CD4-positive, CD25-positive, alpha-beta regulatory T cell (primary cell): ENCODE measurements around the gene USP27X. TPM values are rescaled to one million over a fixed set of nuclear protein-coding genes. Genes with fewer than 3 reads are reported as not detected.

ENCODE experiments used
- ATAC-seq, 2 donors: fragments of 150-1000 bp; cut with Tn5 transposase; one replicate each; pipeline ENCODE4 v1.10.0; 2021; ENCODE audit warnings: low read depth in 2 of 2, moderate number of reproducible peaks in 2 of 2, moderate library complexity in 1 of 2
- DNase-seq, 3 donors: peaks; one replicate each; pipeline versions ENCODE4 v3.0.0 to v3.0.0-alpha.2; 2012 to 2022; ENCODE audit warnings: mixed read lengths in 1 of 3
- H3K27ac ChIP-seq: one replicate; pipeline ENCODE4 v1.7.0; 2013; ENCODE audit warnings: mild to moderate bottlenecking, low read length; ENCODE audit not compliant: insufficient read depth, poor library complexity, severe bottlenecking
- H3K27me3 ChIP-seq: one replicate; pipeline ENCODE4 v1.7.0; 2013; ENCODE audit warnings: low read length; ENCODE audit not compliant: control insufficient read depth, insufficient read depth
- H3K36me3 ChIP-seq: one replicate; pipeline ENCODE4 v1.7.0; 2013; ENCODE audit warnings: mild to moderate bottlenecking, low read length, moderate library complexity; ENCODE audit not compliant: control insufficient read depth, insufficient read depth
- H3K4me1 ChIP-seq: 2 replicates; pipeline ENCODE4 v1.7.0; 2013; ENCODE audit warnings: mild to moderate bottlenecking, low read length; ENCODE audit not compliant: insufficient read depth, control insufficient read depth, poor library complexity, severe bottlenecking
- H3K4me3 ChIP-seq: one replicate; pipeline ENCODE4 v1.7.0; 2013; ENCODE audit warnings: low read depth, mild to moderate bottlenecking, low read length, moderate library complexity
- H3K9me3 ChIP-seq, 2 experiments: 1 replicate in 1 of 2; 2 replicates in 1 of 2; pipeline ENCODE4 v1.7.0; 2013; ENCODE audit warnings: low read length in 2 of 2, mild to moderate bottlenecking in 1 of 2, moderate library complexity in 1 of 2; ENCODE audit not compliant: control insufficient read depth in 2 of 2
- H3K27ac Mint-ChIP-seq, 3 donors: one replicate each; pipeline ENCODE4 v1.8.0; 2020 to 2022; ENCODE audit warnings: mild to moderate bottlenecking in 3 of 3, mixed read lengths in 3 of 3, moderate library complexity in 2 of 3
- H3K27me3 Mint-ChIP-seq: one replicate; pipeline ENCODE4 v1.8.0; 2022; ENCODE audit warnings: mild to moderate bottlenecking, mixed read lengths
- H3K36me3 Mint-ChIP-seq: one replicate; pipeline ENCODE4 v1.8.0; 2020; ENCODE audit warnings: mixed read lengths
- H3K4me1 Mint-ChIP-seq, 4 donors: one replicate each; pipeline ENCODE4 v1.8.0; 2020 to 2022; ENCODE audit warnings: mixed read lengths in 4 of 4, mild to moderate bottlenecking in 1 of 4
- H3K4me3 Mint-ChIP-seq, 4 donors: one replicate each; pipeline ENCODE4 v1.8.0; 2020 to 2022; ENCODE audit warnings: mild to moderate bottlenecking in 4 of 4, mixed read lengths in 4 of 4, moderate library complexity in 3 of 4
- H3K9me3 Mint-ChIP-seq, 7 donors: one replicate each; pipeline ENCODE4 v1.8.0; 2020 to 2022; ENCODE audit warnings: mixed read lengths in 7 of 7, mild to moderate bottlenecking in 3 of 7, moderate library complexity in 2 of 7
- polyA plus RNA-seq, 4 donors: library from polyadenylated mRNA; unstranded; fragments of 300-500 nt; fragmentation: Illumina TruSeq; gene quantifications; one replicate each; pipeline ENCODE4 v1.2.3, GENCODE V29; 2021
- total RNA-seq: library from RNA; stranded (reverse); gene quantifications from one replicate; pipeline ENCODE4 v1.2.3, GENCODE V29; 2022

The USP27X gene
- total and polyA plus RNA-seq, 5 donors from 2014 or later, result 0.21 to 2.2 (median 0.46) TPM

DNA sequence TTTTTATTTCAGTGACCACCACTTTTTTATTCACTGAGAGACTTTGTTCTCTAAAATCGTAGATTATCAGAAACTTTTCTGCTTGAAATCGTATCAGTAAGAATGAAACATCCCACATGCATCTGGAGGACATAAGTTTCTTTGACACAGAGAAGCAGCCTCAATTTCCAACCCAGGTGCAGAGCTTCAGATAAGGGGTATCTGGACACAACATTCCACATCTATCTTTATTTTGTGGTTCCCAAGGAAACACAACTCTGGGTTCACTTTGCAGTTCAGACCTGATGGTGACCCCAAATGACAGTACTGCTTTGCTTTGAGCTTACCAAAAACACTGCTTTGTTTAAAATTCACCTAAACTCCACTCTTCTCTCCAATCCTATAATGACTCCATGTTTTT is 41.8 kb downstream of the USP27X start:
- H3K4me3 Mint-ChIP-seq, result no peak overlapping the region
- Histone ChIP-seq H3K27ac (no peak overlapping the region), H3K4me1 (peaks cover 8% of the 10 kb centered on the region), H3K4me3 (no peak overlapping the region), H3K27me3 (no peaks in the 10 kb centered on the region), H3K9me3 (no peaks in the 10 kb centered on the region), H3K36me3 (no peaks in the 10 kb centered on the region)
- ATAC-seq, result no peak
- H3K4me1 Mint-ChIP-seq, result peaks cover 0 to 9% (median 6%) of the 10 kb centered on the region in 4 donors
- no peaks in the 10 kb centered on the region for H3K9me3 Mint-ChIP-seq
- no peak overlapping the region for H3K27ac Mint-ChIP-seq
- no peaks in the 10 kb centered on the region for H3K27me3 Mint-ChIP-seq
- DNase-seq, result no peak
- no peaks in the 10 kb centered on the region for H3K36me3 Mint-ChIP-seq

DNA sequence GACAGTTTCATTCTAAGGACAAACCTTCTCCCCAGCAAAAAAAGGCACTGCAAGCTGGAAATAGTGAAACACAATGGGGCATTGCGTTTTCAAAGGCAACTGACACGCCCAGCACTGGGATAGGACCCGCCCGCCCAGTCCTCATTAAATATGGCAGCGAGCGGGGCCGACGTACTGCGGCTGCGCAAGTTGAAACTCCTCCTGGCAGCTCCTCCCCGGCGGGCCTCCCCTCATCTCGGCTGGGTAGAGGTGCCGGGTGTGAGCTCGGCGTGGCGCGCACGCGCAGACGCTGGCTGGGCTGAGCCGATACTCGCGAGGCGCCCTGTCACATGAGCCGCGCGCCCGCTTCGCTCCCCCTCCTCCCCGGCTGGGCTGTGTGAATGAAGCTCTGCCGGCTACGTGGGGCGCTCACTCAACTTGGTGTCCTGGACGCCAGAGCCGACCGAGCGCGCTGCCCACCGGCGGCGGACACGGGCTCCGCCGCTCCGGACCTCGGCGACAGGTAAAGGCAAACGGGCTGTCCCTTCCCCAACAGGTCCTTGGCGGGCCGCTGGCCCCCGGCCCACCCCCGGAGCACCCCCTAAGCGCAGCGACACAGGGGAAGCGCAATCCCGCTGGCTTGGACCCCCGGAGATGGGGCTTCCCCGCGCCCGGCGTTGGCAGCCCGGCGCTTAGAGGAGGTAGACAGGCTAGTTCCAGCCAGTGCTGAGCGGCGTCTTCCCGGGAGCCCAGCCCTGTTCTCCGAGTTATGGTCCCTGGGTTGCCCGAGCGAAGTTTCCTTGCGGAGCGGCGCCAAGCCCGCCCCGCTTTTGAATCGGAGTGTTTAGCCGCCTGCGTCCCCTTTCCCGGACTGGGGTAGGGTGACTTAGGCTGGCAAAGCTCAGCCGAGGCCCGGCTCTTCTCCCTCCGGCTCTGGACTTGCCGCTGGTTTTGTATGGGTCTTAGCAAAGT is 43.3 kb downstream of the USP27X start, which contains the start of gene CLCN5:
CLCN5 (plus strand) TSS at position 306 of the 951 bp plus-strand sequence. CDS start 2,703 bp downstream, outside the sequence.
- H3K27ac ChIP-seq, result peak within 1 kb of the TSS; percentile 23

DNA sequence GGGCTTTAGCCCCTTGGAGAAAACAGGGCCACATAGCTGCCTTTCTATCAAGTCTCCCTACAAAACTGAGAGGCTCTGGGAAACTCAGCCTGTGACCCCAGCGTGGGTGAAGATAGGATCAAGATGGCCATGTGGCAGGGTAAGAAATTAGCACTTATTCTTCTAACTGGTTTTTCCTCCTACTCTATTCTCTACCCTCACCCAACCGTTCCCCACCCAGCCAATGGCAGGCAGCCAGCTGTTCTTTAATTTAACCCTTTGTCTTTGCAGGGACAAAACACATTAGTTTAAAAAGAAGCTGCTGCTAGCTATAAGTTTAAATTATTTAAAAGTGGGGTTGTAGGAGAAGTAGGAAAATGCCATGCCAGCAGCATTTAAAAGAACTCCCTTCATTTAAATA is 45.9 kb downstream of the USP27X start:
- Mint-ChIP-seq H3K36me3 (no peaks in the 10 kb centered on the region), H3K4me1 (peaks cover 0 to 9% (median 6%) of the 10 kb centered on the region in 4 donors), H3K4me3 (no peak overlapping the region), H3K27me3 (no peaks in the 10 kb centered on the region), H3K9me3 (no peaks in the 10 kb centered on the region), H3K27ac (no peak overlapping the region)
- H3K27me3 ChIP-seq, result no peaks in the 10 kb centered on the region
- no peaks in the 10 kb centered on the region for H3K9me3 ChIP-seq
- no peaks in the 10 kb centered on the region for H3K36me3 ChIP-seq
- ATAC-seq (no peak), DNase-seq (no peak)
- no peak overlapping the region for H3K4me3 ChIP-seq
- peaks cover 8% of the 10 kb centered on the region for H3K4me1 ChIP-seq
- no peak overlapping the region for H3K27ac ChIP-seq

More for the DNA sequence above, 43.3 kb downstream of the USP27X start, which contains the start of gene CLCN5:
- H3K4me1 ChIP-seq, result peaks cover 8% of the 10 kb centered on the region
- H3K9me3 ChIP-seq, result no peaks in the 10 kb centered on the region
- H3K36me3 ChIP-seq, result no peaks in the 10 kb centered on the region
- H3K36me3 Mint-ChIP-seq, result no peaks in the 10 kb centered on the region
- H3K27me3 ChIP-seq, result no peaks in the 10 kb centered on the region
- peaks cover 0 to 9% (median 6%) of the 10 kb centered on the region in 4 donors for H3K4me1 Mint-ChIP-seq
- peak within 1 kb of the TSS; percentile 71 to 84 (median 81) for H3K4me3 Mint-ChIP-seq
- H3K4me3 ChIP-seq, result peak within 1 kb of the TSS; percentile 76
- peak within 1 kb of the TSS in 2 of 3 donors; percentile 54 to 55 for H3K27ac Mint-ChIP-seq
- DNase-seq (peak; percentile 90 to 95 (median 94)), ATAC-seq (peak; percentile 97 to 98)
- no peaks in the 10 kb centered on the region for H3K27me3 Mint-ChIP-seq
- no peaks in the 10 kb centered on the region for H3K9me3 Mint-ChIP-seq

DNA sequence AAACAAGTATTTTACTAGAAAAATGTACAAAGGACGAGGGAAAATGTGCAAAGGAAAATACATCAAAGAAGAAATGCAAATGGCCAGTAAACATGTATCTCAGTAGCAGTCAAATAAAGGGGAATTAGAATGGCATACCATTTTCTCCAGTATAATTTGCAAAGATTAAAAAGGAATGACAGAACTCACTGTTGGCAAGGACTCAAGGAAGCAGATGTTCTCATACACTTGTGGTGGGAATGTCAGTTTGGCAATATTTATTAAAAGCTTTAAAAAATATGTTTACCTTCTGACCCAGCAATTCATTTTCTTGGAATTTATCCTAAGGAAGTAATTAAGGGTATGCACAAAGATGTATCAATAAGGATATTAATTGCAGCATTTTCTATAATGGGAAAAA is 50.8 kb downstream of the USP27X start:
- no peak overlapping the region for H3K27ac ChIP-seq
- H3K4me1 Mint-ChIP-seq, result no peaks in the 10 kb centered on the region
- H3K9me3 Mint-ChIP-seq, result no peaks in the 10 kb centered on the region
- H3K9me3 ChIP-seq, result no peaks in the 10 kb centered on the region
- no peak overlapping the region for H3K27ac Mint-ChIP-seq
- no peaks in the 10 kb centered on the region for H3K4me1 ChIP-seq
- H3K27me3 Mint-ChIP-seq, result no peaks in the 10 kb centered on the region
- H3K4me3 Mint-ChIP-seq, result no peak overlapping the region
- no peaks in the 10 kb centered on the region for H3K36me3 Mint-ChIP-seq
- no peaks in the 10 kb centered on the region for H3K36me3 ChIP-seq
- DNase-seq (no peak), ATAC-seq (no peak)
- no peaks in the 10 kb centered on the region for H3K27me3 ChIP-seq
- no peak overlapping the region for H3K4me3 ChIP-seq

Other genes starting within 250 kb of the USP27X start
- not detected for gene PAGE1, start 183.5 kb upstream of the USP27X start, total RNA-seq
- gene PAGE1, start 183.5 kb upstream of the USP27X start, polyA plus RNA-seq, result not detected
- gene PAGE4, start 50.2 kb upstream of the USP27X start, total RNA-seq, result not detected
- gene PAGE4, start 50.2 kb upstream of the USP27X start, polyA plus RNA-seq, result not detected
- 1.3 TPM for gene CLCN5, start 43.1 kb downstream of the USP27X start, total RNA-seq
- gene CLCN5, start 43.1 kb downstream of the USP27X start, polyA plus RNA-seq, result under 1 TPM; 0.05 to 0.99 (median 0.43) TPM